HG03196 (cell line): ENCODE measurements around the gene FAM149A.

ENCODE experiments used
- ATAC-seq: cut with Tn5 transposase; IDR thresholded peaks from one replicate; pipeline ENCODE4 v1.9.1; 2021; ENCODE audit not compliant: unreplicated experiment

Gene FAM149A

DNA sequence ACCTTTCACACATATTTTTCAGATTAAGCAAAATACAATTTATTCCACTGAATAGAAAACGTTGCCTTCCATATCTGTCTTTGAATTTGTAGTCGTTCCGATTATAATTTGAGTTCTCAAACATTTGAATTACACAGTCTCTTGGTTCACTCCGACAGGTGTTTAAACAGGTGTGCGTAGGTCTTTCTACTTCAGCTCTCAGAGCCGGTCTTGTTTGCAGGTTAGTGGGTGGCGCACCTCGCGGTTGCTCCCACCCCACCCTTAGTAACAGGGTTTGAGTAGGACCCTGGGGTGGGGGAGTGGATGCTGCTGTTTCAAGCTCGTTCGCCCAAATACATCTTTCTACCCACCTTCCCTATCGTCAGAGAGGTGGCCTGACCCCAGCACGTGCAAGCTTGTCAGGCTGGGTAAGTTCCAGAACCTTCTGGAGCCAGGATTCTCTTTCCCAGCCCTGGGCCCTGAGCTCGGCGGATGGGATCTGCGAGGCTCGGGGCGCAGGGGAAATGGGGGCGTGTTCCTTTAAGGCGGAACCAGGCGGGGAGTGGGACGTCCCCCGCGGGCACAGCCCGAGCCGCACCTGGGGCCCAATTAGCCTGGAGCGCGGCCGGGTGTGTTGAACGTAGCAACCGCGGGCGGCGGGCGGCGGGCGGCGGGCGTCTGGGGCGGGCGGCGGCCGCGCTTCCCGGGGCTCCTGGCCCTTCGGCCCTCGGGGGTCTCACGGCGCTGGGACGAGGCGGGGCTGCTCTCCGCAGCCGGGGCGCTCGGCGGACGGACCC, at the start of gene FAM149A:
Gene FAM149A, plus strand, starts transcription at position 591 of the 776 bp plus-strand sequence.
- ATAC-seq: peak; percentile 54

DNA sequence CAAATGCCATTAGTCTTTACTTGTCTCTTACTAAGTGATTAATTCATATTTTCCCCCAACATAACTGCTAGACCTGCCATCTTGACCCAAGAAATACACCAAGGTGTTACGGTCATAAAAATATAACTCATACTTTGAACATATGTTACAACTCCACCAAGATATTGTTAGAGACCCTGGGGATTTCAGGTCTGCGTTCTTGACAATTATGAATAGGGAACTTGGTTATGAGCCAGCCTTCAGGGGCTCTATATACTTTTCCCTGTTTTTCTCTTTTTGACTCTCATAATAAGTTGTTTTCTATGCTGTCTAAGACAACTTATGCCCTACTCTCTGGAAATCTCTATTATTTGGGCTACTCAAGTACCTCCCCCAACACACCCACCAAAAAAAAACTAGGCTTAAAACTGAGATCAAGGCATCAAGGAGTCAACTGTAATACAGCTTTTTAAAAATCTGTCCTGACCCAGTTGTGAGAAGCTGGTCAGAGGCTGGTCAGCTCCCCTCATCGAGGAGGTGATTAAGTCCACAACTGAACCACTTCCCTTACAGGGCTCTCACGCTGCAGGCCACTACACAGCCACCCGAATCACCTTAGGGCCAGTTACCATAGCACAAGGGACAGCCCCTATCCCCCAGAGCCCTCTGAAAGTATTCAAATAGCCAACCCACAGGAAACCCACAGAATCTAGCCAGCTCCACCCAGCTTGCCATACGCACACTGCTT, 46.1 kb upstream of the FAM149A start:
- ATAC-seq: peak; percentile 100

DNA sequence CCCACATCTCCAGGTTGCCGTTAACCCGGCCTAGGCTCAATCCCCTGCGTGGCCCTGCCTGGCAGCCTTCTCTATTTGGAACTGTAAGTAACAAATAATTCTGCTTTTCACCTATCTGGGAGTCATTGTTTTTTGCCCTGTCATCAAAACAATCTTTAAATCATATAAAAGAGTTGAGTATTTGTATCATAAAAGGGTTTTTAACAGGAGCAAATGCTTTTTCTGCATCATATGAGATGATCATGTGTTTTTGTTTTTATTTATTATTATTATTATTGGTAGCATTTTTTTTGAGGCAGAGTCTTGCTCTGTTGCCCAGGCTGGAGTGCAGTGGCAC, 45.6 kb upstream of the FAM149A start:
- no peak for ATAC-seq

DNA sequence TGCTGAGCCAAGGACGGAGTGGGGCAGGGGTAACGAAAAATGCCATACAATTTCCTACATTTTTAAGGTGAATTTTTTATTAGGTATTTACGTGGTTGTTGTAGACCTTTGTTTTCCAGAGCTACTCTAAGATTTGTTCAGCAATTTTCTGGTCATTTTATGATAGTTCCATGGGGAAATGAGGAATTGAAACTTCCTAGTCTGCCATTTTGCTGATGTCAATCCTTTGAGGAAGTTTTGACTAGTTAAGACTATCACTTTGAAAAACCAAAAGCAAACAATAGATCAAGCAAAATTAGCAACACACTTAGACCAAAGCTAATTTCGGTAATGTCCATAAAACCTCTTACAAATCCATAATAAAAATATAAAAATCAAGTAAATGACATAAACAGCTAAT, 42.6 kb upstream of the FAM149A start:
- ATAC-seq: no peak

DNA sequence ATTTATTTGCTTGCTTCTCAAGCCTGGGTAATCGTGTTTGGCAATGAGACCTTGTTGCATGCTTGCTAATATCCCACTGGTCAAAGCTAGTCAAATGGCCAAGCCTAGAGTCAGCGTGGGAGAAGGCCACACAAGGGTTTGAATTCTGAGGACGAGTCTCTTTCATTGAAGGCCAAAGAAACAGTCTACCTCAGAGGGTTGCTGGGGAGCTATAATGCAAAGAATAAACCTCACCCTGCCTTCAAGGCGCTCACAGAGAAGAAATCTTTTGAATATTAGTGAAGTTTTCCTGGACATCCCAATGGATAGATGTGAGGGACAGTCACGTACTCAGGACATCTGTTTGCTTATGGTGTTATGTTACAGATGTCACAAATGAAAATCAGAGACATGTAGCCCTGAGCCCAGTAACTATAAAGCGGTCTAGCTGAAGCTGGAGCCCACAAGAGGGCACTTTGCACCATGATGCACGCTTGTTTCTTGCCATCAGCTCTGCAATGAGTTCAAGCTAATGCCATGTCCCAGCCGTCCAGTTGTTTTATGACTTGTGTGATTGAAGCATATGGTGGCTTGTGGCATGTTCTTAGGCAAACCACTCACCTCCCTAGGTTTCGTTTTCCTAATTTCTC, 36.6 kb upstream of the FAM149A start:
- peak; percentile 74 for ATAC-seq

DNA sequence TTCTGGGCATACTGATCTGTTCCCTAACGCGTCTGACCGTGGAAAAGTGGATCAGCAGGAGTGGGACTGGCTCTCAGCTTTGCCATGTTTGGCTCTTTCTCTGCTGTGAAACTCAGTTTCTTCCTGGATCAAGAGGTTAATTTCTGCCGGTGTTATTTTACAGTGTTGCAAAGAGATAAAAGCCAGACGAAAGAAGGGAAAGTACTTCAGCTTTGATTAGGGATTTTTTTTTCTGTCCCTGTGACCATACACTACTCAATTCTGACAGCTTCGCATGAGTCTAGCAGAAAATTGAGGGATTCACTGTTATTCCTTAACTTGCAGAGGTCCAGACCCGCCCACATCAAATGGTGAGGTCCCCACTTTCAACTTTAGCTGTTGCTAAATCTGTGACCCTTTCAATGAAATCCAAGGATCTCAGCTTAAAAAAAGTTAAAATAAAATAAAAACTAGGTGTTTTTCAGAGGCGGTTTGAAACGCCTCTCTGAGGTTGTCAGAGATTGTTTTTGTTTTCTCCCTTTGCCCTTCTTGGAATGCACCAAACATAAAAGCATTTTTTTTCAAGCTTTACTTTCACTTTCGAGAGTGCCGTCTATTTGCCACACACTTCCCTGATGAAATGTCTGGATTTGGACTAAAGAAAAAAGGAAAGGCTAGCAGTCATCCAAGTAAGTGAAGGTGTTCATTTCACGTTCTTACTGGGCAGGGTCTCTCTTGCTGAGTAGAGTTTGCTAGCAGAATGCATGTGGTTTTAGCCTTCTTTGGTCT, 35.7 kb upstream of the FAM149A start, which contains the start of gene TLR3:
Gene TLR3, plus strand, starts transcription at position 576 of the 768 bp plus-strand sequence. CDS start 7,464 bp downstream, outside the sequence.
- peak; percentile 24 for ATAC-seq

DNA sequence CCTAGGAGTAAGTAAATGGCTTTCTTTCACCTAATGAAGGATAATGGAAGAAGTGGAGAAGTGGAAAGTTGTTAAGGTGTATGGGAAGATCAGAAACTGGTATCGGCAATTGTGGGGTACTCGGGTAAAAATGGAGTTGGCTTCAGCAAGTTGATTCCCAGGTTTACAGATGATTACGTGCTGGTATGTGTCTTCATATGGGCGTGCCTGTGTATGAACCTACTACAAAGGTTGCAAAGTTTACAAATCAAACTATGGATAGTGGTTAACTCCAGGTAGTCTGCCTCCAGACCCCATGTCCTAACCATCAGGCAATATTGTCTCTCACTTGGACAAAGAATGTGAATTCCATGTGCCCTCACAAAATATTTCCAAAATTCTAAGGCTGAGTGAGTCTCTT, 34.8 kb upstream of the FAM149A start:
- ATAC-seq: no peak

DNA sequence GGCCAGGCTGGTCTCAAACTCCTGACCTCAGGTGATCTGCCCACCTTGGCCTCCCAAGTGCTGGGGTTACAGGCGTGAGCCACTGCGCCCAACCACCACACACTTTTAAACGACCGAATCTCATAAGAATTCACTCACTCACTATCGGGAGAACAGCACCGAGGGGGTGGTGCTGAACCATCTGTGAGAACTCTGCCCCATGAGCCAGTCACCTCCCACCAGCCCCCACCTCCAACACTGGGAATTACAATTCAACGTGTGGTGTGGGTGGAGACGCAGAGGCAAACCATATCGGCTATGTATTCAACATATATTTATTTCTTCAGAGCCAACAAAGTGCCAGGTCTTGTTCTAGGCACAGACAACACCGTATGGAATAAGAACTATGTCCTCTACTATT, 32.0 kb upstream of the FAM149A start:
- no peak for ATAC-seq

DNA sequence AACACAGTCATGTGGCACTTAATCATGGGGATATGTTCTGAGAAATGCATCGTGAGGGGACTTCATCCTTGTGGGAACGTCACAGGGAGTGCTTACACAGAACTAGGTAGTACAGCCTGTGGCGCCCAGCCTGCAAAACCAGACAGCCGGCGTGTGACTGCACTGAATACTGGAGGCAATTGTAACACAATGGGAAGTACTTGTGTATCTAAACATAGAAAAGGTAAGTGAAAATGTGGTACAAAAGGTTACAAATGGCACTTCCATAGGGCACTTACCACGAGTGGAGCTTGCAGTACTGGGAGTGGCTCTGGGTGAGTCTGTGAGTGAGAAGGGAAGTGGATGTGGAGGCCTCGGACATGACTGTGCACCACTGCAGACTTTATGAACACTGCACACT, 30.3 kb upstream of the FAM149A start:
- no peak for ATAC-seq

DNA sequence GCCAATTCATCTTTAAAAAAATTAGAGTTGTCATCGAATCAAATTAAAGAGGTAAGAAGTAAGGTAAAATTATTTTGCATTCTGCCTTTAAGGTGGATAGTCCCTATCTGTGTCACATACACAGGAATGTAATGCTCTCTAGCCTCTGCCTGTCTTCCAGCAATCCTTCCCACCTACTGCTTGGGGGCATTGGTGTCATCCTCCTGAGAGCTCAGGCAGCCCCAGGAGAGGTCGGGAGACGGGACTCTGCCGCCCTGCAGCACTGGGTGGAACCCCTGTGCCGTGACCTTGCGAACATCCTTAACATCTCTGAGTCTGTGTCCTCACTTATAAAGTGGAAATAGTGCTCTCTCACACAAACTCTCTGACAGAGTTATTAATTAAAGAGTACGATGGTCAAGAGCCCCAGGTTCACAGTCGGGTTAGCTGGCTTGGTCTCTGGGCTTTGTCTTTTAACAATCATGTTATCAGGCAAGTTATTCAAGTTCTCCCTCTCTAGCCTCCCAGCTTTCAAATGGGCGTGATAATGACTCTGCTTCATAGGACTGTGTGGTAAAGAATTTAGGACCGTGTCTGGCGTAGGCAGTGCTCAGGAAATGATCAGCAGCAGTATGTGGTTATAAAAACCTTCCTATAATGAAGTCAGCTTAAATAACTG, 25.4 kb upstream of the FAM149A start:
- ATAC-seq: no peak

DNA sequence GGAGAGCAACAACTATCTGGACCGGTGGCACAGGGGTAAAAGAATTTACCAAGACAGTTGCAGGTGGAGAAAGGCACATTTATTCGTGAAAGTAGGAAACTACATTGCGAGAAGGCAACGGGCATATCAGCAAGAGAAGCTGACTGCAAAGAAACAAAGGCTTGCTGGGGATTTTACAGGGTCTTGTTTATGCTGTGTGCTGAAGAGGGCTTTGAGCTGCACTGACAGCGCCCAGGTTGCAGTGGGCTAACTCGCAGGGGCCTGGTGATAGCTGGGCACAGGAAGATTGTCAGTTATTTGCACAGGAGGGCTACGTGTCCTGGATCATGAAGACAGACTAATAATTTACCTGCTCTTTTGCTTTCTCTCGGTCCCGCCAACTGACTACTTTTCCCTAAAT, 24.8 kb upstream of the FAM149A start:
- no peak for ATAC-seq

DNA sequence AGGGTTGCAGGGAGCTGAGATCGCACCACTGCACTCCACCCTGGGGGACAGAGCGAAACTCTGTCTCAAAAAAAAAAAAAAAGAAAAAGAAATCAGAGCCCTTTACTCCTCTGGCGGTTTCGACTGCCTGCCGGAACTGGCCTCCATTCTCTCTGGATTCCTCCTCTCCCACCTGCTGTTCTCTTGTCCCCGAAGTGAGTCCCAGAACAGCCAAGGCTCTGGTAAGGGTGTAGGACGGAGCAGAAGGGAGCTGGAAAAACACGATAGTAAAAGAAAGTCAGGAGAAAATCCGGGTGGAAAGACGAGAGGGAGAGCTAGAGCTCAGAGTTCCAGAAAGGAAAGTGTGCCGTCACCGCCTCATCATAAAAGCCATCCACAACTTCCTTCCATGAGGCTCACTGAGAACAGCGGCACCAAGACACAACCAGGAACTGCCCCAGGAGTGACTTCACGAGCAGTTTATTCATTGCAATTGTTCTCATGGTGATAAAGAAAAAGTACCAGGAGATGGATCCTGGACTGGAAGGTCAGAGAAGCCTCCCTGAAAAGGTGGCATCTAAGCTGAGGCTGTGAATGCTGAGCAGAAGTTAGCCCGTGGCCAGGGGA, 23.2 kb upstream of the FAM149A start:
- ATAC-seq: no peak

DNA sequence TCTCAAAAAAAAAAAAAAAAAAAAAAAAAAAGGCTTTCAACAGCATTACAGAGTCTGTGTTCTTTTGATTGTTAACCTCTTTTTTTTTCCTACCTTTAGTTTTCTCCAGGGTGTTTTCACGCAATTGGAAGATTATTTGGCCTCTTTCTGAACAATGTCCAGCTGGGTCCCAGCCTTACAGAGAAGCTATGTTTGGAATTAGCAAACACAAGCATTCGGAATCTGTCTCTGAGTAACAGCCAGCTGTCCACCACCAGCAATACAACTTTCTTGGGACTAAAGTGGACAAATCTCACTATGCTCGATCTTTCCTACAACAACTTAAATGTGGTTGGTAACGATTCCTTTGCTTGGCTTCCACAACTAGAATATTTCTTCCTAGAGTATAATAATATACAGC, 22.3 kb upstream of the FAM149A start:
- no peak for ATAC-seq

DNA sequence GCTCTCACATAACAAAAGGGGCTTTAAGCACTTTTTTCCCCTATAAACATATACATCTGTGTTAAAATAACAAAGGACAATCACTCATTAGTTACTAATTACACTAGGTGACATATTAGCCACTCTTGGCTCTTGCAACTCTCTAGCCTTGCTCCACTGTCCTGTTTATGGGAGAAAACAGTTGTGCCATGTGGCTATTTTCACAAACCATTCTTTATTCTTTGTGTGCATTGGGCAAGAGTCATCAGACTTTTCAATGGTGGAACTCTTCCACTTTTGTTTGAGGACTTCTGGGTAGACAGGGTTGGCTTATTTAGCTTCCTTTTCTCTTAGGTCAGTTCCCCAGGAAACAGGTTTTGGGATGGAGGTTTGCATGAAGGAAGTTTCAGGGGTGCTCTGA, 16.0 kb upstream of the FAM149A start:
- no peak for ATAC-seq

DNA sequence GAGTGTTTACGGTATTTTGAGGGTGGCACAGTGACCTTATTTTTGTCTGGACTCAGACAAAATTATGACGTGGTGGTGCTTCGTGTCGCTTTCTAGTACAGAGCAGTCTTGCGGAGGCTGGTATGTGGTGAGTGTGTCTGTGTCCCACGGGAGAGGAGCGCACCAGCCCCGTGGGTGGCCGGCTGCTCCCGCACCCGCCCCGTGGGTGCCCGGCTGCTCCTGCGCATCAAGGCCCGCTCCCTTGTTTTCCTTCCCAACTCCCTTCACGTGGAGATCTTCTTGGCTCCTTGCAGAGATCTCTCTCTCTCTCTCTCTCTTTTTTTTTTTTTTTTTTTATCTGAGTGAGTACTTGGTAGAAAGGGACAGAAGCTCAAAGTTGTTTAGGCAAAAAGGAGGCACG, 12.2 kb upstream of the FAM149A start:
- ATAC-seq: no peak

DNA sequence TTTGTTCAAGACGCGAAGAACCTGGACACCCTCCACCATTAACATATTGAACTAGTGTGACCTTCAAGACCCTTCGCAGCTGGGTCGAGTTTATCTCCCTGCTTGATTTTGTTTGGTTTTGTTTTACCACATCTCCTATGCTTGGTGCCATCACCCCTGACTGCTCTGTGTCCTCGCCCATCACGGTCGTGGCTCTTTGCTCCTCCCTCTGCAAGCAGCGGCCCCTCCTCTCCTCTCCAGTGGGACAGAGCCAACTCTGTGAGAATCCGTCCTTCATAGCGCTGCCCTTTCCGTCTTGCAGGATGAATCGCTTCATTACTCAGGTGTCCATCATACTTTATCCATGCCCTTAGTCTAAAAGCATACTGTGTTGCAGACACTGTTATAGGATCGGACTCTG, 9.1 kb upstream of the FAM149A start:
- no peak for ATAC-seq

DNA sequence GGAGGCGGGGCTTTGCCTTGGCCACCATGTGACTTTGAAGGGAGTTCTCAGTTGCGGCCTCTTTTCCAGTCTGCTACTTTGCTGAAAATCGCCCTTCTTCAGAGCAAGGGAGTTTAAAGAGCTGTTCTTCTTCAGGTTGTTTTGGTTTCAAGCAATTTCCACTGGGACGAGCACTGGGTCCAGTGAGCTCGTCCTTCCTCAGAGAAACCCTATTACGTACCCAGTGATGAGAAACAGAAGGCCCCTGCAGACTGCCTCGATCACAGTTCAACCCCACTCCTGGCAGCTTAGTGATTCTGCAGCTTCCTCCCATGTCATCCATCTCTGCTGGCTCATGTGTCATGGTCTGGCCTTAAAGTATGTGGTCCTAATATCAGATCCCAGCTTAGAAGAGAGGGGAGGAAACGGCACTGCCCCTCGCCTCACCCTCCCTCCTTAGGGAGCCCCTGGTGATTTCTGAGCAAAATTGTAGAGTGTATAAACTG, 7.8 kb upstream of the FAM149A start:
- ATAC-seq: no peak

DNA sequence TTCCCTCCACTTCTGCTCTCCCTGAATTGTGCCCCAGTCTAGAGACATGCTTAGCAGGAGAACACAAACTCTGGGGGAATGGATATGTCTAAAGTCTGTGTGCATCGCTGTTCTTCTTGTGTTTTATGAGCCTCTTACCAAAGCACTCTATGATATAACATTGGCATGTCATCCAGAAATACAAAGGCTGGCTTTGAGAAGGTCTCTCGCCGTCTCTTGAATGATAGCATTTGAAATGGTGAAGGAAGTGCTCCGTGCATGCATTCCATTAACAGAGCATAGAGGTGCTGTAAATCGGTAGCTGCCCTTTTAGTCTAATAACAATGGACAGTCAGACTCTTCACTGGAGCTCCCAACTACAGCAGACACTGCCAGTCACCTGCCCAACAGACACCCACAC, 7.1 kb upstream of the FAM149A start:
- no peak for ATAC-seq

DNA sequence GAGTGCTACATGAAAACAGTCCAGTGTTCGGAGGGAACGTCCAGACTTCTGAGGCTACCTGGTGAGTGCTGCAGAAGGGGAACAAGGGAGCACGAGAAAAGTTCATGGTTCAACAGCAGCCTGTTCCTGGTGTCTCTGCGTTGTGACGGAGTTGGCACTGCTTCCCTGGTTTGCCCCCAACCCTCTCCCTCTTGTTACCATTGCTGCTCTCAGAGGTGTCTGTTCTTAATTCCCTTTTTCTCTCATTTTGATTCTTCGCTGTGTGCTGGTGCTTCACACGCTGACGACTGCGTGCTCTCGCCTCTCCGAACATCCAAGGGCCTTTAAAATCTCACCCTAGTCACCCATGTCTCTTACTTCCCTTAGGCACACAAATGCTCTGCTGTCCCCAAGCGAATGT, 1.6 kb upstream of the FAM149A start:
- ATAC-seq: no peak
